ENCODE data around the gene YJEFN3.

Gene YJEFN3

GRCh38 chr19:19524053-19524452 is 4.7 kb upstream of the YJEFN3 start:
- DNase-seq = no peak

GRCh38 chr19:19525611-19526380 is 2.9 kb upstream of the YJEFN3 start:
- DNase-seq = no peak

- DNase-seq = no peak
Measured at GRCh38 chr19:19526581-19527370, 1.9 kb upstream of the YJEFN3 start.

- DNase-seq = no peak
Measured at GRCh38 chr19:19527371-19527656, 1.4 kb upstream of the YJEFN3 start.

GRCh38 chr19:19527674-19528625 is 761 bp upstream of the YJEFN3 start:
- DNase-seq = no peak

- DNase-seq = no peak
Measured at GRCh38 chr19:19529783-19530422, 1.2 kb downstream of the YJEFN3 start.

GRCh38 chr19:19530423-19530804 is 1.7 kb downstream of the YJEFN3 start:
- DNase-seq = no peak

GRCh38 chr19:19530889-19531288 is 2.2 kb downstream of the YJEFN3 start:
- DNase-seq = no peak

- peak; percentile 83 for DNase-seq
Measured at GRCh38 chr19:19531951-19532805, 3.5 kb downstream of the YJEFN3 start.

GRCh38 chr19:19532806-19533701 is 4.3 kb downstream of the YJEFN3 start:
- no peak for DNase-seq

GRCh38 chr19:19533841-19534240 is 5.1 kb downstream of the YJEFN3 start:
- no peak for DNase-seq

GRCh38 chr19:19534556-19535265 is 6.0 kb downstream of the YJEFN3 start:
- no peak for DNase-seq

- no peak for DNase-seq
Measured at GRCh38 chr19:19535311-19536191, 6.8 kb downstream of the YJEFN3 start.

- no peak for DNase-seq
Measured at GRCh38 chr19:19537075-19538048, 8.7 kb downstream of the YJEFN3 start.

GRCh38 chr19:19538061-19538784 is 9.5 kb downstream of the YJEFN3 start, which contains the start of gene CILP2:
Gene CILP2, plus strand, starts transcription at chr19:19538265. Its CDS starts 85 bp downstream, at chr19:19538350.
- DNase-seq = no peak

GRCh38 chr19:19538785-19539166 is 10.1 kb downstream of the YJEFN3 start:
- no peak for DNase-seq

- DNase-seq = no peak
Measured at GRCh38 chr19:19539698-19540063, 11.0 kb downstream of the YJEFN3 start.

Data from left hindlimb (tissue), 1 donor.